GM18511 (cell line): Measurements from ENCODE around the gene MED27.
A peak's percentile ranks its signal among the peaks of the same experiment; 100 is the strongest.
"Not testable (repeated sequence)": the region's sequence is repeated elsewhere in the genome, so short reads cannot be mapped to it uniquely, and the experiment has no call there.

Experiments
- ATAC-seq: cut with Tn5 transposase; IDR thresholded peaks from one replicate; pipeline ENCODE4 v1.9.1; 2021; ENCODE audit warnings: mild to moderate bottlenecking, moderate library complexity; ENCODE audit not compliant: unreplicated experiment

Gene MED27

DNA sequence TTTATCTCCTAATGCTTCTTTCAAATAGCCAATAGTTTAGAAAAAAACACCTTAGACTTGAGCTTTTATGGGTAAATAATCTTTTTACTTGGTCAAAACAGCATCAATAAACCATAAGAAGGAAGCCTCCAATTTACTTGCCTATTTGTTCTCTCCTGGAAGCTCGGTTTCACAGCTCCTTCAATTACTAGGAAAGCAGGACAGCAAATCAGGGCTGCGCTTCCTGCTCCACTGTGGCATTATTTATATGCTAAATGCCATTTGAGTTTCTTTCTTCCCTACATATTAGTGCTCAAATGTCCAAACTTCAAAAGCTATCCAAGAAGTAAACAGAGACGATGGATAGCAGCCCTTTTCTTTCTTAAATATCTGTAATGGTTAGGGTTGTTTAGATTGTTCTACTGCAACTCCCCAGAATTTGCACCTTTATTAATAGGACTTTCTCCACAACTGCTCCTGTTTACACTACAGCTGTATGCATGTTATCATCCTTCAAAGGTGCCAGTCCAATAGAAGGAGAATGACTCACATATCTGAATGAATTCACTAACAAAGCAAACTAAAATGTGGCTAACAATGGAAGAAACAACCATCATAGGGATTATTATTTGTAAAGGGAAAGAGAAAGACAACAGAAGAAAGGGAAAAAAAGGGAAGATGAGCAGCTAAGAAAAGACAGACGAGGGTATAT lies 58.7 kb downstream of the MED27 start:
- no peak for ATAC-seq

DNA sequence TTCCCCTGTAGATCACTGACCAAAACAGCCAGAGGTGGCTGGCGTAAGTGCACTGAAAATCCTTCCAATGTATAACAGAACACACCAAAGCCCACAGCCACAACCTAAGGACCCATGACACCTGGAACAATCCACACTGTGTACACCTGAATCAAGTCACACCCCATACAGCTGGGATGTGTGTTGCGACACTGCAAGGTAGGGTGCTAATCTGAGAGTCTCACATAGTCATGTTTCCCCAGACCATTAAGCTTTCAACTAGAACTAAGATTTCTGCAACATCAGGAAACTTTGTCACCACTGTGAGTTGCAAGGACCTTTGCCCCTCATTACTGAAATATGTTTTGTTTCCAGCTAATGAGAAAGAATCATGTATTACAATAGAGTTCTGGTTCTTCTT lies 59.4 kb downstream of the MED27 start:
- no peak for ATAC-seq

DNA sequence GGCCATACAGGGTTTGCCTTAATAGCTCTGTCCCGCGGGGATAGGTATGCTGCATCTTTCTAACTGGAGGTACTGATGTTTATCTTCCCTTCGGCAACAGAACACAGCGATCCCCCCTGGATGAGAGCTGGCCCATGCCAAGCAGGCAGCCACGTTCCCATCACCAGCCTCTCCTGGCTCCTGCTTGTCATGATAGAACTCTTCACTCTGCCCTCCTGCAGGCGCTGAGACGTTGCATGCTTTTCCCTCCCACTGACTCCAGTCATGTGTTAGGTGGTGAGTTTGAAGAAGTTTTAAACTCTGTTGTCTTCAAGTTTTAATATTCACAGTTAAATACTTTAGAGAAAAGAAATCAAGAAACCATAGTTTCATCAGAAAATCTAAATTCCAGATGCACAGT lies 60.0 kb downstream of the MED27 start:
- ATAC-seq = no peak

DNA sequence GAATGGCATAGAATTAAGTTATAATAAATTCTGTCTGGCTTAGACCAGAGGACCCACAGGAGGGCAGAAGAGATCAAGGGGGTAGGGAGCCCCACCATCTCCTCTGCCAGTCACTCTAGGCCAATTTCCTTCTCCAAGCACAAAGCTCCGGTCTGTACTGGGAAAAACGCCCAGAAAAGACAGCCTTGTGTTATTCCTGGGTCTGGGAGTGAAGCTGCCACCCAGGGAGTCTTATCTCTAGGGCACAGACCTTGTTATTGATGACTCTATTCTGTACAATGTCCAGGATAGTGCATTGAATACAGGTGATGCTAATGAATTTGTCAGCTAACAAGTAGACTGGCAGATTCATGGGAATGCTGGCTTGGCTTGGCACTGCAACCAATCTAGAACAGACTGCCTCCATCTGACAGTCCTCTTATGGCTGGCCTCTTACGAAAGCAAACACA lies 60.7 kb downstream of the MED27 start:
- ATAC-seq = no peak

DNA sequence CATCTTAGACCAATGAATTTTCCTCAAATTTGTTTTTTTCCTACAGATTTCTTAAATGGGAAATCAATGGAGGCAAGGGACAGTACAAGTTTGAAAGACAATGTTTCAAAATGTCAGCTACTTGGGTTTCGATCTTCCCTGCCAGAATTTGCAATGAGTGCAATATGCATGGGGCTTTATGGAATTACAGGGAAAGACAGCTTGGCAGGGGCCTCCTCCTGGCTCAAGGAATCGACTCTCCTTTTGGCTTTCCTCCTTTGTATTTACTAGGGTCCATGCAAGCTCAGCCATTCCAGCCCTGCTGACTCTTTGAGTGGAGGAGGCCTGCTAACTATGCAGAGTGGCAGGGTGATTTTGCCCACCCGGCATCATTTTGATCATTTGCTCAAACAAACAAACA lies 63.2 kb downstream of the MED27 start:
- no peak for ATAC-seq

DNA sequence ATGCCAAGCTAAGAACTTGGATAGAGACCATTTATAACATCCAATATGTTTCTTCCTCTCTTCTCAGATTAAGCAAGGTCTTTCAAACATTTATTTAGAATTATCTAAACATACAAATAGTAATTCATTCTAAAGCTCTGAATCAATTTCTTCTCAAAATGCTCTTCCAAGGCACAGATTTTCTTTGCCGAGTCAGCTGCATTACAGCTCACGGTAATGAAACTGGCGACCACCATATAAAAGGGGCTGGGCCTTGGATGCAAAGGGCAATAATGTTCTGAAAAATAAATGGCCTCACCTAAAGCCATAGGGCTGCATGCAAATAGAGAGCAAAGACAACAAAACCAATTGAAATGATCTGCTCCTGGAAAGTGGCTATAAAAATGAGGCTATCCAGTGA lies 63.8 kb downstream of the MED27 start:
- no peak for ATAC-seq

DNA sequence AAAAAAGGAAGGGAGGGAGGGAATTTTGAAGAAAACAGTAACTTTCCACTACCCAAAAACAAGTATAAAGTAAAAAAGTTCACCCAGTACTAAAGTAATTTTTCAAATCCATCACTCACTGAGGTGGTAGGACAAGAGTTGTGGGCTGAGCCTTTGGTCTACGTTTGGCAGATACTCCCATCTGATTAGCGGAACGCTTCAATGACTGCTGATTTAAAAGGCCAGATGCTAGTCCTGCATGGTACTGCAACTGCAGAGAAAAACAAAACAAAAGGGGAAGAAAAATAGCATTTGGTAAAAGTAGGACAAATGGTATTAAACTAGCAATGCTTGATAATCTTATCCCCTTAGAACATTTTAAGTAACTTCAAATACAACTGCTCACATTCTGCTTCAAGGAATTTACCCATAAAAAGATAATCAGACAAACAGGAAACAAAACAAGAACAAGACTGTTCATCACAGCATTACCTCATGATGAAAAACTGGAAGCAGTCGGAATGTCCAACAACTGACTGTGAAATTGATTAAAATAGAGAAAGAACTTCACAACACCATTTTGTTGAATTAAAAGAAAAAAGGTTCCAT lies 65.4 kb downstream of the MED27 start:
- no peak for ATAC-seq

DNA sequence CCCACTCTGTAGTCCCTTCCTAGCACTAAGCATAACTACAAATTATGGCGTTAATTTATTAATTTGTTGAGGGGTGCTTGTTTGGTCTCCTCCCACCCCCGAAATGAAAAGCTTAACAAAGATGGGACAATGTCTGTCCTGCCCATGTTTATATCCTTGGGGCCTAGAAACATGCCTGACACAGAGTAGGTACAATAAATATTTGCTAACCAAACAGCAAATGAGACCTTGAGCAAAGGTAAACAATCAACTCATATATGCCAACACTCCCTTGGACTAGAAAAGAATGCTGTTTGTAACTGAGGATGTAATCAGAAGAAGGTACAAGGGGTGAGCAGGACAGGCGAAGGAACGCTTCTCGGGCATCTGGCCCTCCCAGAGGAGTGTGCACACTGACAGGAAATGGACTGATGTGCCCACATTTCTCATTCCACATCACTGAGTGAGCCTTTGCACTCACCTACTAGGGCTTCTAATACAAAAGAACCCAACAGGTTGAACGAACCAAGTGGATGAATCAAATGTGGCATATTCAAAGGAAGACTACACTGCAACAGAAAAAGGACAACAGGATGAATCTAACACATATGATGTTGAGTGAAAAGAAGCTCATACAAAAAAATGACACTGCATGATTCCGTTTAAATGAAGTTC lies 66.8 kb downstream of the MED27 start:
- ATAC-seq = no peak

DNA sequence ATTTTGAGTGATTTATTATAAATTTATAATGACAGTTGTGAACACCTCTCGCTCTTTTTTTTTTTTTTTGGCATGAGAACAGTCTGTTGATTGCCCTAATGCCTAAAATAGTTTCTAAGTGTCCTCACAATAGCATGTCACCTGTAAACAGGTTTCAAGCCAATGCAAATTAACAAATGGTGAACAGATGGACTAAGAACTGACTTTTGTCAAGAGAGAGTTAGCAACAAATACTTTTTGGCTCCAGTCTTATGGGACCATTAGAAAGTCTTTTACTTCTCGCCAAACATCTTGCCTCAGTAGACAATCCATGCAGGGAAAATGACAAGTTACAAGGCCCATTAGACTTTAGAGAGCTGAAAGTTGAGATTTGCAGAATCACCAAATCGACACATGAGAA lies 67.8 kb downstream of the MED27 start:
- ATAC-seq = no peak

DNA sequence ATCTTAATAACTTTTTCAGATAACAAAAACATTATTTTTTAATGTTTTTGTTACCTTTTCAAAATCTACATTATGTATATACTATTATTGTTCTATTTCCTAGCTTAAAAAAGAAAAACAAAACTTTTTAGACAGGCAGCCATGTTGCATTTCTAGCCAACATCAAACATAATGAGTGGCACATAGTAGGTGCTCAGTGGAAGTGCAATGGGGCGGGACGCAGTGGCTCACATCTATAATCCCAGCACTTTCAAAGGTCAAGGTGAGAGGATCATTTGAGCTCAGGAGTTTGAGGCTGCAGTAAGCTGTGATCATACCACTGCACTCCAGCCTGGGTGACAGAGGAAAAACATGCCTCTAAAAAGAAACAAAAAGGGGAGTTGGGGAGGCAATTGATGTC lies 68.4 kb downstream of the MED27 start:
- ATAC-seq = no peak

DNA sequence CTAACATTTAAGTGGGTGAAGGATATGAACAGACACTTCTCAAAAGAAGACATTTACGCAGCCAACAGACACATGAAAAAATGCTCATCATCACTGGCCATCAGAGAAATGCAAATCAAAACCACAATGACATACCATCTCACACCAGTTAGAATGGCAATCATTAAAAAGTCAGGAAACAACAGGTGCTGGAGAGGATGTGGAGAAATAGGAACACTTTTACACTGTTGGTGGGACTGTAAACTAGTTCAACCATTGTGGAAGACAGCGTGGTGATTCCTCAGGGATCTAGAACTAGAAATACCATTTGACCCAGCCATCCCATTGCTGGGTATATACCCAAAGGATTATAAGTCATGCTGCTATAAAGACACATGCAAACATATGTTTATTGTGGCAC lies 69.5 kb downstream of the MED27 start:
- not testable (repeated sequence) for ATAC-seq

DNA sequence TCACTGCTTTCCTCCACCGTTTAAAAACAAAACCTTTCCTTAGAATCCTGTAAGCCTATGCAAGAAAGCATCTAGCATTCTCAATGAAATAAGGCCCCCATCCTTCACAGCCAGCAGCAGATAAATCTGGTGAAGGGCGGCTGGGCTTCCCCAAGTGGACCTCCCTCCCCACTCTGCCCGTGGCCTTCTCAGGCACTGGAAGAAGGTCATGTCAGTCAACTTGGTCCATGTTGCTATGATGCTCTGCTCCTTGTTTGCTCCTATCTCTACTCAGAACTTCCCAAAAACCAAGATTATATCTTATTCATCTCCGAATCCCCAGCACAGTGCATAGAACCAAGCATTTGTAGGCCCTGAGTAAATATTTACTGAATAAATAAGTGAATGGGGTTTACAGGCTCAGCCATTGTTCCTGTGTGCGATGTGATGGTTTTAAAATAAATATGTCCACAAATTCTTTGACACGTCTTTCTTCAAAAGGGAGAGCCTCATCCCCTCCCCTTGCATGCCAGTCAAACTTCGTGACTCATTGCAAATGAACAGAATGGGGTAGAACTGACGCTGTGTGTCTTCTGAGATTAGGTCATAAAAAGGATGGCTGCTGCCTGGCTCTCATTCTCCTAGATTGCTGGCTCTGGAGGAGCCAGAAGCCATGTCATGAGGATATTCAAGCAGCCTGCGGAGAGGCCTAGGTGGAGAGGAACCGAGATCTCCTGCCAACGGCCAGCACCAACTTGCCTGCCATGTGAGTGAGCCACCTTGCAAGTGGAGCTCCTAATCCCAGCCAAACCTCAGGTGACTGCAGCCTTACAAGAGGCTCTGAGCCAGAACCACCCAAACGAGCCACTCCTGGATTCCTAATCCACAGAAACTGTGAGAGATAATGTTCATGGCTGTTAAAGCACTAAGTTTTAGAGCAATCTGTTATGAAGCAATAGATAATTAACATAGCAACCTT lies 70.5 kb downstream of the MED27 start:
- no peak for ATAC-seq

DNA sequence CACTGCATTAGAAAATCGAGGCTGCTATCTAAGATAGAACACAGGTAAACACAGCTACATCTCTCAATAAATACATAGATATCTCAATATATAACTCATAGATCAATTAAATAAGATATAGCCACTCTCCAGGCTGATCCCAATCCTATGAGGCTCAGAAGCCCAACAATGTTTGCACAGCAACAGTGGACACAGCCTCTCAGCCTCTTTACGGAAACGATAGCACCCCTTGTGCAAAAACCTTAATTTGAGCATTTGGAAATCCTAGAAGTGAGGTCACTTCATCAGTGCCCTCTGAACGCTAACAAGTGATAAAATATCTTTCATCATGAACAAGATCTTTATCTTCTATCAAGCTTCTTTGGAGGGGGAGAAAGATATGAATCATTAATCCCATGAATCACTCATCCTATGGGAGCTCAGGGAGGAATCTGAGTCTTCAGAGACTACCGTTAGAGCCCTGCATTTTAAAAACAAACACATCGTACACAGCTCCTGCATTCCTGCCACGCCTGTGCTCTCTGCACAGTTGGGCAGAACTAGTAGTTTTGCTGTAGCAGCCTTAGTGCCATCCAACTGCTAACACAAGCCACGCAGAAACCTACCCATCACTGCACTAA lies 71.4 kb downstream of the MED27 start:
- ATAC-seq = no peak

DNA sequence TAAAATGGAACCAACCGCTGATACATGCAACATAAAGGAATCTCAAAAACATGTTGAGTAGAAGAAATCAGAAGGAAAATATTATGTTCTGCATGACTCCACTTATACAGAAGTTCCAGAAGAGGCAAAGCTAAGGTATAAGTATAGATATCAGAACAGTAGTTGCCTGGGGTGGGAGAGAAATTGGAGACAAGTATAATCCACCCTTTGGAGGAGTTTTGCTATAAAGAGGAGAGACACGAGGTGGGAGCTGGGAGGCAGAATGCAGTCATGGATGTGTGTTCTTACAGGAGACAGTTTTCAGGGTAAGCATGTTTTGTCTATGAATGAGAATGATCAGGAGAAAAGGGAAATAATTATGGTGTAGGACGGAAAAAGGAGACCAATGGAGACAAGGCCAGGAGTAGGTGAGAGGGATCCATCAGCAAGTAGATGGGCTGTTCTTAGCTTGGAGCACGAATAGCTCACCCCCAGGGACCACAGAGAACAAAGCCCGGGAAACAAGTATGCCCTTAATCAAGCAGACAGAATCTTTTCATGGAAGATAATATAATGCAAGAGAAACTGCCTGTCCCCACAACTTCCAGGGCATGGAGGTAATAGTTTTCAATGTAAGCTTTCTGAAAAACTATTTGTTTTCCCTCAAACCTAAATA lies 72.2 kb downstream of the MED27 start:
- ATAC-seq = no peak

DNA sequence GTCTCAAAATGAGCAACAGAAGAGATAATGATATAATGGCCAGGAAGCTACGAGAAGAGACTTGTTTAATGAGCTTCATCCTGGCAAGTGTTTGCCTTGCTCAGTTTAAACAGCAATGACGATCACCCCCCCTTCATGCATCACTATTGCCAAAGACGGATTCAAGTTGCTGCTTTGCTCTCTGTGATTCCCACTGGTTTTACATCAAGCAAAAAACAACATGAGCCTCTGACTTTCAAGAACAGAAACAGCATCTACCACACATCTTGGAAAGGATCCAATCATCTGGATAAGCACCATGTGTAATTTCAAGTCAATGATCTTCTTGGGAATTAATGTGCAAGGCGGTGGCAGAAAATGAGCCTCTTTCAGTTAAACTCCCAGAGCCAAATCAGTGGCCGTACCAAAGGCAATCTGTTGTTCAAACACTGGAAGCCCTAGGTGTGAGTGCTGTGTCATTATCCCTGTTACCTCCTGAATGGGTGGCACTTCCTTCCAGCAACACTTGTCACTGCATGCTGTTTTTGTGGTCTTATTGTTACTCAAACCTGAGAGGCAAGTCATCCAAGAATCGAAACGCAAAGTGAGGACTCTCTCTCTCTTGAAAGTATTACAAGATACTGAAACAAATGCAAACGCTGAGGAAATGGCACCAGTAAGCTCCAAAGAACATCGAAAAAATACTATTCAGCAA lies 72.8 kb downstream of the MED27 start:
- peak; percentile 83 for ATAC-seq

DNA sequence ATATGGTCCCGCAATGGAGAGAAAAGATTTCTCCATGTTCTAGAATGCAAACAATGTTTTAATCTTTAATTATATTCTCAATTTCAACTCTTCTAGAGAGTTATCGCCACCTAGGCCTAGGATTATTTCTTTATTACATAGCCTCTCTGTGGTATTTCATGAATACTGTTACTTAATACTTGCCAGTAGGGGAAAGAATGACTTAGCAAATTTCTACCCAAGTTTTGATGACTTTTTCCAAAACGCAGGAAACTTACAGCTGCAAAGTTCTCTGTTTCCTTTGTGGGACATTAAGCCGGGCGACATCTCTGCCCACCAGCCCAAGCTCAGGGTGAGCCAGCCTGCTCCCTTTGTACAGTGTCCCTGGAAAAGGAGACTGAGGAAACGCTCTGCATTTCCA lies 73.8 kb downstream of the MED27 start:
- no peak for ATAC-seq

DNA sequence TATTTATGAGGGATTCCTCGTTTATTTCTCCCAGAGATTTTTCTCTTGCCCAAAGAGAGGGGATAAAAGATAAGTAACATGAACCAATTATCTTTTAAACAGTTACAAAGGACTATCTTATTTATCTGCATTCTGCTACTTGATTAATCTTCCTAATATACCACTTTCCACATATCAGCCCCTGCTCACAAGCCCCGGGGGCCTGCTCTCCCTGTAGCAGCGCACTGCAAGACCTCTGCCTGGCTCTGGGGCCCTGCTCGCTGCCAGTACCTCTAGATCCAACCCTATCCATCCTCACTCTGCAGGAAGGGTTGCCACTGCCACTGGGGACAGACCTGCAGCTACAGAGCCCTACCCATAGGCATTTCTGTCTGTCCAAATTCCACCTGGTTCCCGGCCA lies 75.3 kb downstream of the MED27 start:
- ATAC-seq = no peak

DNA sequence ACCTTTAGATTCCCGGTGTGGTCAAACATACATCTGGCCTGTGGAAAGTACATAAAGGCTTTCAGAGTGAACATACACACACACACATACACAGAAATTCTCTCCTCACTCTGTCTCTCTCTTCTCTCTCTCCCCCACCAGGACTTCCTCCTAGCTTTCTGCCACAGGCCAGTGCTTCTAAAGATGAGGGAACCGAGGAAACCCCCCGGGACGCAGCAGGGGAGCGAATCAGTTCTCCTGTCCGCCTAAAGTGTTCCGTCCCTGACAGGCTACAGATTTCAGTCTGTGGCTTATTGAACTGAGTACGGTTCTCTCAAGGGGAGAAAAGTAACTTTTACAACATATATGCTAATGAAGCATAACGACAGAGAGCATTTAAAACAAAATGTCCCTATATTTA lies 75.8 kb downstream of the MED27 start:
- ATAC-seq = no peak

DNA sequence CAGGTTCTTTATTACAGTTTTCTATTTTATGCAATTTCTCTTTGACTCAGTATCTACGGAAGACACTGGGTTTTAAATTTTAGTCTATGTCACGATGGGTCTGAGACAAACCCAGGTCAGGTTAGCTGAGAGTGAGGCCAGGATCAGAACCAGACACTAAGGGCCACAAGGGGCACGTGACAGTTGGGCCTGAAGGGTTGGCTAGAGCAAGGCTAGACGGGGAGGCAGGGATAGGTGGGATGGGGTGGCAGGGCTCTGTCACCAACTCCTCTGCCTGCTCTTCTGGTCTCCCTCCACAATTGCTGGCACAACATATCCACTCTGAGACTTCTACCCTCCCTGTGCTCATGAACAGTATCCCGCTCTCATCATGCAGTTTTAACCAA lies 76.4 kb downstream of the MED27 start:
- ATAC-seq = no peak
